ENCODE results near the gene FDXR. TPM values are rescaled to one million over a fixed set of nuclear protein-coding genes. Genes with fewer than 3 reads are reported as not detected.
"Not testable (repeated sequence)": the region's sequence is repeated elsewhere in the genome, so short reads cannot be mapped to it uniquely, and the experiment has no call there.

The FDXR gene
- total RNA-seq, 1 donor from 2014 or later = 7.4 TPM

DNA sequence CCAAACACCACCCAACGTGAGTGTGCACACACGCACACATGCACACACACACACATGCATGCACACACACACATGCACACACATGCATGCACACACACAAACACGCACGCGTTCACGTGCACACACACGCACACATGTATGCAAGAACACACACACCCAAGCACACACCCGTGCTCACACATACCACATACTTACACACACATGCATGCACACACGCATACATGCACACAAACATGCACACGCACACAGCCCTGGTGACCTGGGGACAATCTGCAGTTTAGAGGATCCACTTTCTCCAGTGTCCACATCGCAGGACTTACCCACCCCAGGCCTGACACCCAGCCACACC lies 44.0 kb upstream of the FDXR start:
- H3K27ac ChIP-seq = no peak overlapping the region
- no peaks in the 10 kb centered on the region for H3K79me2 ChIP-seq (ENCODE audit: low read depth)
- no peak overlapping the region for H2AFZ ChIP-seq (replicated peaks)
- H4K20me1 ChIP-seq (ENCODE audit: low read depth) = no peaks in the 10 kb centered on the region
- no peak for DNase-seq (ENCODE audit: low spot score)
- no peak overlapping the region for H3K4me2 ChIP-seq
- H3K4me3 ChIP-seq = no peak overlapping the region
- H3K36me3 ChIP-seq = no peaks in the 10 kb centered on the region
- peaks cover 6% of the 10 kb centered on the region for H3K27me3 ChIP-seq
- H3K36me3 Mint-ChIP-seq = no peaks in the 10 kb centered on the region
- no peak for TF ChIP-seq EZH2phosphoT487 (IDR thresholded peaks at IDR 0.05)
- H3K9me3 Mint-ChIP-seq = peaks cover 6% of the 10 kb centered on the region
- H3K4me3 Mint-ChIP-seq = peak overlapping the region; percentile 30
- H3K27me3 Mint-ChIP-seq (ENCODE audit: insufficient read depth, low read depth) = peaks cover 23% of the 10 kb centered on the region
- H3F3A ChIP-seq (ENCODE audit: low read depth) = no peaks in the 10 kb centered on the region
- H3K4me1 Mint-ChIP-seq = peaks cover 19% of the 10 kb centered on the region
- peak overlapping the region; percentile 79 for H3K27ac Mint-ChIP-seq
- no peak overlapping the region for H3K9ac ChIP-seq
- no peaks in the 10 kb centered on the region for H3K4me1 ChIP-seq
- H3K9me3 ChIP-seq (ENCODE audit: low read depth) = no peaks in the 10 kb centered on the region

DNA sequence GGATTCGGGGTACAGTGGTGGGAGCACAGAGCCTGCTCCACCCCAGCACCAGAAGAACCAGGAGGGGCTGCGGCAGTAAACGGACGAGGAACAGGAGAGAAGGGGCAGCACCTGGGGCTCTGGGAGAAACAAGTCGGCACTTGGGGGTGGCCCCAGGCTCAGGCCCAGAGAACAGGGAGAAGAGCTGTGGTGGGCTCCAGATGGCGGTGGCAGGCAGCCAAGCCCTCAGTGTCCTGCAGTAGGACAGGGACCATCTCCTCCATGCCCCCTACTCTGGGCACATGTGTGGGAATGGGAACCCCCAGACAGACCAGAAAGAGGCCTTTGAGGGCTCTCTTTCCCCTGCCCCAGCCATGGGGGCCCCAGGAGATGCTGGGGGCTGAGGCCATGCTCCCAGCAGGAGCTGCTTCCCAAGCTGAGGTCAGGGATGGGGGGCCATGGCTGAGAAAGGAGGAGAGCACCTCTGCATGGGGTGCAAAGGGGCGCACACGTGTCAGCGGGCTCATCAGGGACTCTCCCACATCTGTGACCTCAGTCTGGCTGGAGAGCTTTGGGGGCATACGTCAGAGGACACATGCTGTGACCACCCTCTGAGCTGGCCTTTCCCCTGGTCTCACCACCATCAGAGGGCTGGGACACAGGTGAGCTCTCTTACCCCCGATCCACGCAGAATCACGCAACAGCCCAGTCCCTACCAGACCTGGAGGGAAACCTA lies 43.5 kb upstream of the FDXR start:
- H3K4me3 ChIP-seq = no peak overlapping the region
- H3K4me3 Mint-ChIP-seq = peak overlapping the region; percentile 30
- no peaks in the 10 kb centered on the region for H3F3A ChIP-seq (ENCODE audit: low read depth)
- H3K27me3 Mint-ChIP-seq (ENCODE audit: insufficient read depth, low read depth) = peaks cover 23% of the 10 kb centered on the region
- peak overlapping the region; percentile 88 for H3K27ac Mint-ChIP-seq
- H3K27ac ChIP-seq = no peak overlapping the region
- H3K4me2 ChIP-seq = no peak overlapping the region
- H3K27me3 ChIP-seq = peaks cover under 1% of the 10 kb centered on the region
- no peaks in the 10 kb centered on the region for H3K9me3 ChIP-seq (ENCODE audit: low read depth)
- peaks cover 6% of the 10 kb centered on the region for H3K9me3 Mint-ChIP-seq
- peaks cover 24% of the 10 kb centered on the region for H3K4me1 Mint-ChIP-seq
- H3K36me3 Mint-ChIP-seq = no peaks in the 10 kb centered on the region
- no peaks in the 10 kb centered on the region for H3K79me2 ChIP-seq (ENCODE audit: low read depth)
- H3K4me1 ChIP-seq = no peaks in the 10 kb centered on the region
- TF ChIP-seq EZH2phosphoT487 (IDR thresholded peaks at IDR 0.05) (no peak), EZH2 (IDR thresholded peaks at IDR 0.05) (no peak)
- TF ChIP-seq, protein P1, sequence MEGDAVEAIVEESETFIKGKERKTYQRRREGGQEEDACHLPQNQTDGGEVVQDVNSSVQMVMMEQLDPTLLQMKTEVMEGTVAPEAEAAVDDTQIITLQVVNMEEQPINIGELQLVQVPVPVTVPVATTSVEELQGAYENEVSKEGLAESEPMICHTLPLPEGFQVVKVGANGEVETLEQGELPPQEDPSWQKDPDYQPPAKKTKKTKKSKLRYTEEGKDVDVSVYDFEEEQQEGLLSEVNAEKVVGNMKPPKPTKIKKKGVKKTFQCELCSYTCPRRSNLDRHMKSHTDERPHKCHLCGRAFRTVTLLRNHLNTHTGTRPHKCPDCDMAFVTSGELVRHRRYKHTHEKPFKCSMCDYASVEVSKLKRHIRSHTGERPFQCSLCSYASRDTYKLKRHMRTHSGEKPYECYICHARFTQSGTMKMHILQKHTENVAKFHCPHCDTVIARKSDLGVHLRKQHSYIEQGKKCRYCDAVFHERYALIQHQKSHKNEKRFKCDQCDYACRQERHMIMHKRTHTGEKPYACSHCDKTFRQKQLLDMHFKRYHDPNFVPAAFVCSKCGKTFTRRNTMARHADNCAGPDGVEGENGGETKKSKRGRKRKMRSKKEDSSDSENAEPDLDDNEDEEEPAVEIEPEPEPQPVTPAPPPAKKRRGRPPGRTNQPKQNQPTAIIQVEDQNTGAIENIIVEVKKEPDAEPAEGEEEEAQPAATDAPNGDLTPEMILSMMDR (IDR thresholded peaks at IDR 0.05) = no peak
- no peak overlapping the region for H2AFZ ChIP-seq (replicated peaks)
- no peaks in the 10 kb centered on the region for H3K36me3 ChIP-seq
- no peaks in the 10 kb centered on the region for H4K20me1 ChIP-seq (ENCODE audit: low read depth)
- H3K9ac ChIP-seq = no peak overlapping the region
- DNase-seq (ENCODE audit: low spot score) = no peak

- peaks cover 28% of the 10 kb centered on the region for H3K4me1 Mint-ChIP-seq
- H3K27me3 Mint-ChIP-seq (ENCODE audit: insufficient read depth, low read depth) = peaks cover 21% of the 10 kb centered on the region
- H3K27me3 ChIP-seq = not testable (repeated sequence)
Observed at GRCh38 chr17:74911423-74911822, 38.6 kb upstream of the FDXR start.

DNA sequence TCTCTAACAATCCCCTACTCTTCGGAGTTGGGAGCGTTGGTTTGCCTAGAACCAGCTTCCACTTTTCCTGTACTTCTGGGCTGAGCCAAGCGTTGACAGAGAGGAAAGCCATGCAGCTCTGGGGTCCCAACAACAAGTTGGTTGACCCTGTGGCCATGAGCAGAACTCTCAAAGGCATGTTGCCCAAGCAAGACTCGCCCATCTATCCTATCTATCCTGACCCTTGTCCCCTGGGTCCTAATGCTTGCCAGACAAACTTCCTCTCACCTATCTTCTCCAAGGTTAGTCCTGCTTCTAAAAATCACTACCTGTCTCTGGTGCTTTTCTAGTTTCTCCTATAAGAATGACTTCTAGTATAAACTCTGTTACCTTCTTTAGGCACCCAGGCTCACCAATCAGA lies 36.3 kb upstream of the FDXR start:
- Mint-ChIP-seq H3K4me1 (peaks cover 26% of the 10 kb centered on the region), H3K27me3 (ENCODE audit: insufficient read depth, low read depth) (peaks cover 19% of the 10 kb centered on the region)
- H4K20me1 ChIP-seq (ENCODE audit: low read depth); H3K27me3 ChIP-seq; H3K4me2 ChIP-seq; H3K4me3 Mint-ChIP-seq; H3K4me1 ChIP-seq; H3K27ac ChIP-seq; H3K36me3 ChIP-seq; H3K4me3 ChIP-seq; H3K9me3 ChIP-seq (ENCODE audit: low read depth); H3F3A ChIP-seq (ENCODE audit: low read depth); DNase-seq (ENCODE audit: low spot score); H3K79me2 ChIP-seq (ENCODE audit: low read depth); H3K9ac ChIP-seq; H3K27ac Mint-ChIP-seq; H3K9me3 Mint-ChIP-seq; H3K36me3 Mint-ChIP-seq: not testable (repeated sequence)
- H2AFZ ChIP-seq (replicated peaks) = peak overlapping the region; percentile 63

More at GRCh38 chr17:74911423-74911822, 38.6 kb upstream of the FDXR start:
- not testable (repeated sequence) for H3K4me1 ChIP-seq; H2AFZ ChIP-seq (replicated peaks); DNase-seq (ENCODE audit: low spot score); H3K9me3 Mint-ChIP-seq; H3K36me3 ChIP-seq; H3K9ac ChIP-seq; H3K4me3 ChIP-seq; H3K36me3 Mint-ChIP-seq; H3F3A ChIP-seq (ENCODE audit: low read depth); H3K79me2 ChIP-seq (ENCODE audit: low read depth); H4K20me1 ChIP-seq (ENCODE audit: low read depth); H3K4me2 ChIP-seq; H3K27ac Mint-ChIP-seq; H3K9me3 ChIP-seq (ENCODE audit: low read depth); H3K4me3 Mint-ChIP-seq; H3K27ac ChIP-seq

DNA sequence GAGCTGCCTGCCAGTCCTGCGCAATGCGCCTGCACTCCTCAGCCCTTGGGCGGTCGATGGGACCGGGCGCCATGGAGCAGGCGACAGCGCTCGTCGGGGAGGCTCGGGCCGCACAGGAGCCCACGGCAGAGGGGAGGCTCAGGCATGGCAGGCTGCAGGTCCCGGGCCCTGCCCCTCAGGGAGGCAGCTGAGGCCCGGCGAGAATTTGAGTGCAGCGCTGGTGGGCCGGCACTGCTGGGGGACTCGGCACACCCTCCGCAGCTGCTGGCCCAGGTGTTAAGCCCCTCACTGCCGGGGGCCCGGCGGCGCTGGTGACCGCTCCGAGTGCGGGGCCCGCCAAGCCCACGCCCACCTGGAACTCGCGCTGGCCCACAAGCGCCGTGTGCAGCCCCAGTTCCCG lies 34.2 kb upstream of the FDXR start:
- H3K4me1 ChIP-seq = no peaks in the 10 kb centered on the region
- no peaks in the 10 kb centered on the region for H3K36me3 Mint-ChIP-seq
- no peaks in the 10 kb centered on the region for H3F3A ChIP-seq (ENCODE audit: low read depth)
- H3K9me3 Mint-ChIP-seq = no peaks in the 10 kb centered on the region
- DNase-seq (ENCODE audit: low spot score) = no peak
- H3K36me3 ChIP-seq = no peaks in the 10 kb centered on the region
- no peak overlapping the region for H3K27ac ChIP-seq
- H3K4me3 ChIP-seq = no peak overlapping the region
- H3K4me2 ChIP-seq = no peak overlapping the region
- H4K20me1 ChIP-seq (ENCODE audit: low read depth) = no peaks in the 10 kb centered on the region
- TF ChIP-seq EZH2 (IDR thresholded peaks at IDR 0.05) (no peak), EZH2phosphoT487 (IDR thresholded peaks at IDR 0.05) (no peak)
- TF ChIP-seq, protein P1 (IDR thresholded peaks at IDR 0.05) = no peak
- H3K27me3 ChIP-seq = no peaks in the 10 kb centered on the region
- H3K27ac Mint-ChIP-seq = no peak overlapping the region
- H3K4me1 Mint-ChIP-seq = peaks cover 24% of the 10 kb centered on the region
- H3K79me2 ChIP-seq (ENCODE audit: low read depth) = no peaks in the 10 kb centered on the region
- no peaks in the 10 kb centered on the region for H3K9me3 ChIP-seq (ENCODE audit: low read depth)
- H3K27me3 Mint-ChIP-seq (ENCODE audit: insufficient read depth, low read depth) = peaks cover 15% of the 10 kb centered on the region
- H2AFZ ChIP-seq (replicated peaks) = no peak overlapping the region
- H3K9ac ChIP-seq = no peak overlapping the region
- H3K4me3 Mint-ChIP-seq = no peak overlapping the region

DNA sequence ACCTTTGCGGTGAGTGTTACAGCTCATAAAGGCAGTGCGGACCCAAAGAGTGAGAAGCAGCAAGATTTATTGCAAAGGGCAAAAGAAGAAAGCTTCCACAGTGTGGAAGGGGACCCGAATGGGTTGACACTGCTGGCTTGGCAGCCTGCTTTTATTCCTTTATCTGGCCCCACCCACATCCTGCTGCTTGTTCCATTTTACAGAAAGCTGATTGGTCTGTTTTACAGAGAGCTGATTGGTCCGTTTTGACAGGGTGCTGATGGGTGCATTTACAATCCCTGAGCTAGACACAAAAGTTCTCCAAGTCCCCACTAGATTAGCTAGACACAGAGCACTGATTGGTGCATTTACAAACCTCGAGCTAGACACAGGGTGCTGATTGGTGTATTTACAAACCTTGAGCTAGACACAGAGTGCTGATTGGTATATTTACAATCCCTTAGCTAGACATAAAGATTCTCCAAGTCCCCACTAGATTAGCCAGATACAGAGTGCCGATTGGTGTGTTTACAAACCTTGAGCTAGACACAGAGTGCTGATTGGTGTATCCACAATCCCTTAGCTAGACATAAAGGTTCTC lies 33.5 kb upstream of the FDXR start:
- H3K4me1 ChIP-seq; H2AFZ ChIP-seq (replicated peaks); H3K27ac ChIP-seq; DNase-seq (ENCODE audit: low spot score); H3K36me3 Mint-ChIP-seq; H3F3A ChIP-seq (ENCODE audit: low read depth); H3K27ac Mint-ChIP-seq; H3K9ac ChIP-seq; H3K27me3 ChIP-seq; H3K9me3 Mint-ChIP-seq; H3K4me3 Mint-ChIP-seq; H3K9me3 ChIP-seq (ENCODE audit: low read depth); H3K36me3 ChIP-seq; H3K4me2 ChIP-seq; H3K79me2 ChIP-seq (ENCODE audit: low read depth); H4K20me1 ChIP-seq (ENCODE audit: low read depth); H3K4me3 ChIP-seq: not testable (repeated sequence)
- Mint-ChIP-seq H3K27me3 (ENCODE audit: insufficient read depth, low read depth) (peaks cover 19% of the 10 kb centered on the region), H3K4me1 (peaks cover 18% of the 10 kb centered on the region)

All from neural progenitor cell (in vitro differentiated cells).